WTC11 (cell line): Measurements from ENCODE around the gene MYRF.

Experiments
- ATF1 ChIP-seq: sonication (generic); formaldehyde crosslinking; IDR thresholded peaks from 2 replicates; pipeline ENCODE4 v1.8.1; 2023; ENCODE audit warnings: mild to moderate bottlenecking, moderate library complexity, missing genetic modification reagents
- CBFB ChIP-seq: sonication (generic); formaldehyde crosslinking; IDR thresholded peaks from 2 replicates; pipeline ENCODE4 v1.8.1; 2022; ENCODE audit warnings: mild to moderate bottlenecking, low read depth, missing genetic modification reagents
- ELF4 ChIP-seq: sonication (generic); formaldehyde crosslinking; IDR thresholded peaks from 2 replicates; pipeline ENCODE4 v1.8.1; 2022; ENCODE audit warnings: low read depth, mild to moderate bottlenecking, moderate library complexity, missing genetic modification reagents
- NFE2L1 ChIP-seq: sonication (generic); formaldehyde crosslinking; IDR thresholded peaks from 2 replicates; pipeline ENCODE4 v1.8.1; 2023; ENCODE audit warnings: missing genetic modification reagents
- SOX15 ChIP-seq: fragments of 250-450 bp; sonication (Bioruptor Pico); IDR thresholded peaks from 2 replicates; pipeline ENCODE4 v1.9.0; 2021; ENCODE audit warnings: mild to moderate bottlenecking
- TEAD4 ChIP-seq: sonication (generic); formaldehyde crosslinking; IDR thresholded peaks from 2 replicates; pipeline ENCODE4 v1.8.0; 2022; ENCODE audit warnings: mild to moderate bottlenecking, missing genetic modification reagents
- ZNF416 ChIP-seq: fragments of 250-450 bp; sonication (Bioruptor Pico); IDR thresholded peaks from 2 replicates; pipeline ENCODE4 v1.9.0; 2021; ENCODE audit warnings: mild to moderate bottlenecking, inconsistent platforms
- TF ChIP-seq, protein P1 (sequence below): fragments of 200-600 bp; IDR thresholded peaks from 2 replicates; pipeline ENCODE4 v1.8.0; 2022; ENCODE audit warnings: antibody characterized with exemption
- TF ChIP-seq, protein P2 (sequence below): sonication (generic); formaldehyde crosslinking; IDR thresholded peaks from 2 replicates; pipeline ENCODE4 v1.8.1; 2022; ENCODE audit warnings: low read depth, missing genetic modification reagents, borderline replicate concordance
- TF ChIP-seq, protein P3 (sequence below): sonication (generic); formaldehyde crosslinking; IDR thresholded peaks from 2 replicates; pipeline ENCODE4 v1.8.1; 2023; ENCODE audit warnings: mild to moderate bottlenecking, moderate library complexity, missing genetic modification reagents
- TF ChIP-seq, protein P4 (sequence below): sonication (generic); formaldehyde crosslinking; IDR thresholded peaks from 2 replicates; pipeline ENCODE4 v1.8.1; 2022; ENCODE audit warnings: mild to moderate bottlenecking, moderate library complexity, missing genetic modification reagents
- TF ChIP-seq, protein P5 (sequence below): sonication (generic); formaldehyde crosslinking; IDR thresholded peaks from 2 replicates; pipeline ENCODE4 v1.8.0; 2022; ENCODE audit warnings: mild to moderate bottlenecking, missing genetic modification reagents

DNA sequence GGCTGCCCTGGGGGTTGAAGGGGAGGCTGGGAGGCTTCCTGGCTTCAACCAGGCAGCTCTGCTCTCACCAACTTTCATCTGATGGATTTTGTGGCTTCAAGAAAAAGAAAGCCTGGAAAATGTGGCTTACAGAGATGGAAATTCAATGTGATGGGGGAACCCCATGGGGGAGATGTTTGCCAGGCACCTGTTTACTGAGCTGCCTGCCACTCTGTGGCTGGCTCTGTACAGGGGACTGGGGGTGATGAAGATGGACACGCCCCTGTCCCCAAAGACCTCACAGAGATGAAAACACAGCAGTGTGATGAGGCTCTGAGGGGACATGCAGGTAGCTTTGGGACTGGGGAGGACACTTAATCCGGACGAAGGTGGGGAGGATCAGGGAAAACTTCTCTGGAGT is 29.9 kb downstream of the MYRF start:
- TF ChIP-seq, protein P1, sequence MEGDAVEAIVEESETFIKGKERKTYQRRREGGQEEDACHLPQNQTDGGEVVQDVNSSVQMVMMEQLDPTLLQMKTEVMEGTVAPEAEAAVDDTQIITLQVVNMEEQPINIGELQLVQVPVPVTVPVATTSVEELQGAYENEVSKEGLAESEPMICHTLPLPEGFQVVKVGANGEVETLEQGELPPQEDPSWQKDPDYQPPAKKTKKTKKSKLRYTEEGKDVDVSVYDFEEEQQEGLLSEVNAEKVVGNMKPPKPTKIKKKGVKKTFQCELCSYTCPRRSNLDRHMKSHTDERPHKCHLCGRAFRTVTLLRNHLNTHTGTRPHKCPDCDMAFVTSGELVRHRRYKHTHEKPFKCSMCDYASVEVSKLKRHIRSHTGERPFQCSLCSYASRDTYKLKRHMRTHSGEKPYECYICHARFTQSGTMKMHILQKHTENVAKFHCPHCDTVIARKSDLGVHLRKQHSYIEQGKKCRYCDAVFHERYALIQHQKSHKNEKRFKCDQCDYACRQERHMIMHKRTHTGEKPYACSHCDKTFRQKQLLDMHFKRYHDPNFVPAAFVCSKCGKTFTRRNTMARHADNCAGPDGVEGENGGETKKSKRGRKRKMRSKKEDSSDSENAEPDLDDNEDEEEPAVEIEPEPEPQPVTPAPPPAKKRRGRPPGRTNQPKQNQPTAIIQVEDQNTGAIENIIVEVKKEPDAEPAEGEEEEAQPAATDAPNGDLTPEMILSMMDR, result no peak
- TF ChIP-seq ELF4 (CRISPR knock-in tag) (no peak), NFE2L1 (CRISPR knock-in tag) (no peak), SOX15 (CRISPR knock-in tag) (no peak), ZNF416 (no peak), TEAD4 (no peak), CBFB (CRISPR knock-in tag) (no peak), ATF1 (CRISPR knock-in tag) (no peak)
- TF ChIP-seq, protein P2, sequence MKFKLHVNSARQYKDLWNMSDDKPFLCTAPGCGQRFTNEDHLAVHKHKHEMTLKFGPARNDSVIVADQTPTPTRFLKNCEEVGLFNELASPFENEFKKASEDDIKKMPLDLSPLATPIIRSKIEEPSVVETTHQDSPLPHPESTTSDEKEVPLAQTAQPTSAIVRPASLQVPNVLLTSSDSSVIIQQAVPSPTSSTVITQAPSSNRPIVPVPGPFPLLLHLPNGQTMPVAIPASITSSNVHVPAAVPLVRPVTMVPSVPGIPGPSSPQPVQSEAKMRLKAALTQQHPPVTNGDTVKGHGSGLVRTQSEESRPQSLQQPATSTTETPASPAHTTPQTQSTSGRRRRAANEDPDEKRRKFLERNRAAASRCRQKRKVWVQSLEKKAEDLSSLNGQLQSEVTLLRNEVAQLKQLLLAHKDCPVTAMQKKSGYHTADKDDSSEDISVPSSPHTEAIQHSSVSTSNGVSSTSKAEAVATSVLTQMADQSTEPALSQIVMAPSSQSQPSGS, result no peak
- TF ChIP-seq, protein P3, sequence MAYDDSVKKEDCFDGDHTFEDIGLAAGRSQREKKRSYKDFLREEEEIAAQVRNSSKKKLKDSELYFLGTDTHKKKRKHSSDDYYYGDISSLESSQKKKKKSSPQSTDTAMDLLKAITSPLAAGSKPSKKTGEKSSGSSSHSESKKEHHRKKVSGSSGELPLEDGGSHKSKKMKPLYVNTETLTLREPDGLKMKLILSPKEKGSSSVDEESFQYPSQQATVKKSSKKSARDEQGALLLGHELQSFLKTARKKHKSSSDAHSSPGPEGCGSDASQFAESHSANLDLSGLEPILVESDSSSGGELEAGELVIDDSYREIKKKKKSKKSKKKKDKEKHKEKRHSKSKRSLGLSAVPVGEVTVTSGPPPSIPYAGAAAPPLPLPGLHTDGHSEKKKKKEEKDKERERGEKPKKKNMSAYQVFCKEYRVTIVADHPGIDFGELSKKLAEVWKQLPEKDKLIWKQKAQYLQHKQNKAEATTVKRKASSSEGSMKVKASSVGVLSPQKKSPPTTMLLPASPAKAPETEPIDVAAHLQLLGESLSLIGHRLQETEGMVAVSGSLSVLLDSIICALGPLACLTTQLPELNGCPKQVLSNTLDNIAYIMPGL (CRISPR knock-in tag), result no peak
- TF ChIP-seq, protein P4, sequence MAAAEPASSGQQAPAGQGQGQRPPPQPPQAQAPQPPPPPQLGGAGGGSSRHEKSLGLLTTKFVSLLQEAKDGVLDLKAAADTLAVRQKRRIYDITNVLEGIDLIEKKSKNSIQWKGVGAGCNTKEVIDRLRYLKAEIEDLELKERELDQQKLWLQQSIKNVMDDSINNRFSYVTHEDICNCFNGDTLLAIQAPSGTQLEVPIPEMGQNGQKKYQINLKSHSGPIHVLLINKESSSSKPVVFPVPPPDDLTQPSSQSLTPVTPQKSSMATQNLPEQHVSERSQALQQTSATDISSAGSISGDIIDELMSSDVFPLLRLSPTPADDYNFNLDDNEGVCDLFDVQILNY (CRISPR knock-in tag), result no peak
- TF ChIP-seq, protein P5, sequence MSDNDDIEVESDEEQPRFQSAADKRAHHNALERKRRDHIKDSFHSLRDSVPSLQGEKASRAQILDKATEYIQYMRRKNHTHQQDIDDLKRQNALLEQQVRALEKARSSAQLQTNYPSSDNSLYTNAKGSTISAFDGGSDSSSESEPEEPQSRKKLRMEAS, result no peak
